Stimulated activated CD8-positive, alpha-beta memory T cell treated with anti-CD3 and anti-CD28 coated beads, Interleukin-12 subunit alpha, Interleukin-12 subunit beta, amount 100 ng/mL, for 4 hours (primary cell): ENCODE measurements around the gene AP2M1.
"Not testable (repeated sequence)": the region's sequence is repeated elsewhere in the genome, so short reads cannot be mapped to it uniquely, and the experiment has no call there.

Experiments used
- DNase-seq: peaks from one replicate; pipeline ENCODE4 v3.0.0-alpha.2; 2020; ENCODE audit warnings: low read depth

The AP2M1 gene

DNA sequence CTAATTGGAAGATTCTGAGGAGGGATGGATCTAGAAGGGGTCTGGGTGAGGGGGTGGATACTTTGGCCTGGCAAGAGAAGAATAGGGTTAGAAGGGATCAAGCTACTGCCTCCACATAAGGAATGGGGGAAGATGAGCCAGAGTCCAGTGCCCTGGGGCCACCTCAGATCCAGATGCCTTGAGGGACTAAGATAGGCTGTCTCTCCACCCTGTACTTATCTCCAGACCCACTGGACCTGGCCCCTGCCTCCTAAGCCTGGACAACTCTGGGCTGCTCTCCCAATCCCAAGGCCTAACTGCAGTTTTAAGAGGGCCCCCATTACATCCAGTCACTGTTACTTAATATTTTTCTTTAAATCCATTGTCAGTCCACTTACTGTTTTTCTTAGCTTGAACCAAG lies 17.4 kb upstream of the AP2M1 start:
- DNase-seq = no peak

DNA sequence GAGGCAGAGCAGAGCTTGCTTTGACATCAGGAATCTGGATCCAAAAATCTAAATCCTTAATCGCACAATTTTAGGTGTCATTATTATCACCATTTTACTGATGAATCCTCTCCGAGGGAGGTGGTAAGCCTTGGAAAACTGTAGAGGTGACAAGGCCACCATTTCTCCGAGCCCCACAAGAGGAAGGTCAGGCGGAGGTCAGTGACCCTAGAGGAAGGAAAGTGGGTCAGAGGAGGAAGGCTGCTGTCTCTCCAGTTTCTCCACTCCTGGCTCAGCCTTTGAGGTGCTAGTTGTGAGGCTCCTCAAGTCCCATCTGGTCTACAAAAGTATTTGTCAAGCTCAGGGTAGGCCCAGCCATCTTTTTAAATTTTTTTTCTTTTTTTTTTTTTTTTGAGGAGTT lies 16.3 kb upstream of the AP2M1 start:
- DNase-seq = no peak

DNA sequence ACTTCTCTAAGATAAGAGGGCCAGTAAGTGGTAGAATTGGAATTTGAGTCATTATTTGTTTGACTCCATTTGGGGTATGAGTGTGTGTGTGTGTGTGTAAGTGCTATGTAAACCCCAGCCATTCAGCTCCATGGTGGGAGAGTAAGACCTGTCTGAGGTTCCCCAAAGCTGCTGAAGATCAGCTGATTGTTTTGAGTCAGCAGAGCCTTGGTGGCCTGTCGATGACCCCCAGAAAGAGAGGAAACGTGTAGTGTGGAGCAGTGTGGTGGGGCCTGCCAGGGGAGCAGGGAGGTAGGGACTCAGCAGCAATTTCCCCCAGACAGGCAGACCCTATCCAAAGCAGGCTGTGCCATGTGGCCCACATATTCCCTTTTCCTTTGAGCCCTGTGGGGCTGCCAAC lies 14.2 kb upstream of the AP2M1 start:
- no peak for DNase-seq

DNA sequence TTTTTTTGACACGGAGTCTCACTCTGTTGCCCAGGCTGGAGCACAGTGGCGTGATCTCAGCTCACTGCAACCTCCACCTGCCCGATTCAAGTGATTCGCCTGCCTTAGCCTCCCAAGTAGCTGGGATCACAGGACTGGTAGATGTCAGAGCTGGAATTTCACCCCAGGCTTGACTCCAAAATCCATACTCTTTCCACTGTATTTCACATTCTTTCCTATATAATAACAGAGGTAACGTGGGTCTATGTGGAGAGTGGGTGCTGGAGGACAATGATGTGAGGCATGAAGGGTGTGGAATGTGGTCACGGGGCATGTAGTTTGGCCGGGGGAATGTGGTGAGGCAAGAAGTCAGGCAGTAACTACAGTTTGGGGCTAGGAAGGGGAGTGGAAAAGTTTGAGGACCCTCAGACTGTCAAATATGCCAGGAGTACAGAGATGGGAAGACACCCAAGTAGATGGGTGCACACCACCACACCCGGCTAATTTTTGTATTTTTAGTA lies 12.0 kb upstream of the AP2M1 start:
- not testable (repeated sequence) for DNase-seq

GRCh38 chr3:184164648-184165330 lies 9.9 kb upstream of the AP2M1 start:
- no peak for DNase-seq

DNA sequence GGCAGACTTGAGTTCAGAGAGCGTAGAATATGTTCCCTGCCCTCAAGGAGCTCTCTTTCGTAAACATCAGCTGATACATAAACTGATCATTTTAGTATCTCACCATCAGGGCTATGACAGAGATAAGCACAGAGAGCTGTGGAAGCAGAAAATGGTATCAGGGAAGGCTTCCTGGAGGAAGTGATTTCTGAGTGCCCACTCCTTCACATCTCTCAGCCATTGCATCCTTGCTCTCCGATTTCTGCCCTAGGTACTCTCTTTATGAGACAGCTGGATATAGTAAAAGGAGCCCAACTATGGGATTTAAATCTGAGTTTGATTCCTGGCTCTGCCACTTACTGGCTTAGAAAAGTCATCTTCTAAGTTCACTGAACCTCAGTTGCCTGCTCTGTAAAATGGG lies 9.1 kb upstream of the AP2M1 start:
- no peak for DNase-seq

DNA sequence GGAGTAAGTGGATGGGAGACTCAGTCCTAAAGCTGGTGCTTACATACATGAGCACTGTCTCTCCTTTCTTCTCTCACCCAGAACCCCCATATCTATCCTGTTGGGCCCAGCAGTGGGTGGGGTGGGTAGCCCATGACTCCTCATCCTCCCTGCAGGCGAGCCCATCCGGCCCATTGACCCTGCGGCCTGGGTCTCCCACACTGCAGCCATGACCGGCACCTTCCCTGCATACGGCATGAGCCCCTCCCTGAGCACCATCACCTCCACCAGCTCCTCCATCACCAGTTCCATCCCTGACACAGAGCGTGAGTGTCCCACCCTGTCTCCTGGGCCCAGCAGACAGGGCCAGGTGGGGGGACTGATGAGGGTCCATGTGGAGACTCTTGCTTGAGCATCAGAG lies 8.0 kb upstream of the AP2M1 start:
- DNase-seq = no peak

- no peak for DNase-seq
Measured at GRCh38 chr3:184167786-184168185, 6.9 kb upstream of the AP2M1 start.

DNA sequence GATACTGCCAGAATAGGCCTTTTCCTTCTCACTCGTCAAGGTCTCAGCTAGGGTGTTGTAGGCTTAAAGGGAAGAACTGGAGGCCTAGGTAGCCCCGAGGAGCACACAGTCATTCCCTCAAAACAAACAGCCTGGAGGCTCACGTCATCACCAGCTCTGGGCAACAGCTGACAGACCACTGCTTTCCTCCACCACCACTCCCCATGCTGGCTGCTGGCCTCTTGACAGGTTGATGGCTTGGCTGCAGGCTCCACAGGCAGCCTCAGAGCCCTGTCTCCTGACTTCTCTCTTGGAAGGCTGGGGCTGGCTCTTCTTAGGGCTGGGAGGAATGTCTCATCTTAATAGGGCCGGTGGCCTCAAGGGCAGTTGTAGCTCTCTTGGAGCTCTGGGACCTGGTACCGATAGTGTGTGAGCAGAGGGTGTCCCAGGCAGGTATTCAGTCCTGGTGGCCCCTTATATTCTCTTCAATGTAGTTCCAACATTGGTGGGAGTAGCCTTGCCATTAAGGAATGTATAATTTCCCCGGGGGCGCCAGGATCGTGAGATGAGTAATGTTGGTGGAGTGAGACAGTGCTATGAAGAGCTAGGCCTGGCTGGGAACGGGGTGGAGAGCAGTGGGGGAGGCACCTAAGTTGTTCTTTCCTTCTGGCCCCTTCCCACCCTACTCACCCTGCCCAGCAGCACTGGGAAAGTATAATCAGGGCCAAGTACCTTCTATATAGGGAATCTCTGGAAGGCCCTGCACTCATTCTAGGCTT lies 6.1 kb upstream of the AP2M1 start:
- DNase-seq = no peak

DNA sequence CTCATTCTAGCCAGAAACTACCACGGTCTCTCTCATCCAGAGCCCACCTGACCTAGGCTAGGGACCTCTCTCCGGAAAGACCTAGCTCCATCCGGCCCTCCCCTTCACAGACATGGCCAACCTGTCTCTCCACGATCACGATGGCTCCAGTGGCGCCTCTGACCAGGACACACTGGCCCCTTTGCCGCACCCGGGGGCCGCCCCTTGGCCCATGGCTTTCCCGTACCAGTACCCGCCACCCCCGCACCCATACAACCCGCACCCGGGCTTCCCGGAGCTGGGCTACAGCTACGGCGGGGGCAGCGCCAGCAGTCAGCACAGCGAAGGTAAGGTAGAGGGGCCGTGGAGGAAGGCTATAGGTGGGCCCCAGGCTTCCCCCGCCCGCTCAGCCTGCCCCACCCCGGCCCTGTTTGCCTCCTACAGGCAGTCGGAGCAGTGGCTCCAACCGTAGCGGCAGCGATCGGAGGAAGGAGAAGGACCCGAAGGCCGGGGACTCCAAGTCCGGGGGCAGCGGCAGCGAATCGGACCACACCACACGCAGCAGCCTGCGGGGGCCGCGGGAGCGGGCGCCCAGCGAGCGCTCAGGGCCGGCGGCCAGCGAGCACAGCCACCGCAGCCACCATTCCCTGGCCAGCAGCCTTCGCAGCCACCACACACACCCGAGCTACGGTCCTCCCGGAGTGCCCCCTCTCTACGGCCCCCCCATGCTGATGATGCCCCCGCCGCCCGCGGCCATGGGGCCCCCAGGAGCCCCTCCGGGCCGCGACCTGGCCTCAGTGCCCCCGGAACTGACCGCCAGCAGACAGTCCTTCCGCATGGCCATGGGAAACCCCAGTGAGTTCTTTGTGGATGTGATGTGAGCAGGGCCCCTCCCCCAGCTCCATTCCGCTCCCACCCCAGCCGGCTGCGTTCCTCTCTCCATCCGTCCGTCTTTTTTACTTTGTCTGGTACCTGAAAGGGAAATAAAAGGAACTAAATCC lies 4.5 kb upstream of the AP2M1 start:
- no peak for DNase-seq

DNA sequence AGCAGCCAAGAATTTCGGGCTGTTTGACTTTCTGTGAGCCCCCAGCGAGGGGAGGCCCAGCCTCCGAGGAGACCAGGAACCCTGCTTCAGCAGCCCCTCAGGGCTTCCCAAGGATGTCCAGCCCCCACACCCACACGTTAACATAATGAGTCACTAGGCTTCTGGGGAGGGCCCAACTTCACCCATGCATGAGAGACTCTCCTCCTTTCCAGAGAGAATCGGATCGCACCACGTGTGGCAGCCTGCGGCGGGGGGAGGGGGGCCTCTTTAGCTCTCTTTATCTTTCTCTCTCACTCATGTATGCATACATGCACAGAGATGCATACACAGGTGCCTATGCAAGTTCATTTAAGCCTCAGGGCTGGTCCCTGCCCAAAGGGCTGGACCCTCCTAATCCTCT lies 3.1 kb upstream of the AP2M1 start:
- no peak for DNase-seq

DNA sequence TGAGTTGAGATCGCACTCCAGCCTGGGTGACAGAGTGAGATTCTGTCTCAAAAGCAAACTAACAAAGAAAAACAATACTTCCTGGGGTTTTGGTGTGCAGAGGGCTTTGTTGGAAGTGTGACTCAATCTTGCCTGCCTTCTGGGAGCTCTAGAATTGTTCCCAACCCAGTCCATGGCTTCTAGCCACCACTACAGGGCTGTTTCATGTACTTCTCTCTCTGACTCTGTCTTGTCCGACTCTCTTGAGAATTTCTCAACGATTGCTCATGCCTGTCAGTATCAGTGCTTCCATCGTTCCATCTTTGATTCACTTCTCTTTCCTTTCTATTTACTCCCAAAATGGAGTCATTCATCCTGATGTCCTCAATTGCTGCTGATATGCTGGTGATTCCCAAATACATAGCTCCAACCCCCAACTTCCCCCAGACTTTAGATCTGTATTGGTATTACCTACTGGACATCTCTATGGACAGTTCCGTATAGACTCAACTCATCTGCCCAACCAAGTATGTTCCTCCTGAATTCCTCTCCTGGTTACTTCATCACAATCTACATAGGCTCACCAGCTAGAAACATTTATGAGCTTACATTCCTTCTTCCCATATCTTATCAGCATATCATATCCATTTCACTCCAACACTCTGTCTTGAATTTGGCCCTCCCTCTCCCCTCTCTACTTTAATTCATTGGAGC lies 1.8 kb upstream of the AP2M1 start:
- DNase-seq = no peak

DNA sequence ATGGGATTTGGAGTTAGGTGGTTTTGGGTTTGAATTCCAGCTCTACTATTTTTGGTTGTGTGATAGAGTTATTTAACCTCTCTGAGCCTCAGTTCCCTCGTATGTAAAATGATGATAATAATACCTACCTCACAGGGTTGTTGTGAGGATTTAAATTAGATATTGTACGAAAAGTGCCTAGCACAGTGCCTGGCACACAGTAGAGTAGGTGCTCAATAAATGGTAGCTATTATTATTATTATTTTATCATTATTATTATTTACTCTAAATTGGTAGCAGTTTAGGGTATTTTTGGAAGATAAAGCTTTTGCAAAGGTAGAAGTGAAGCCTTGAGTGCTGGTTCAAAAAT lies 1.3 kb upstream of the AP2M1 start:
- DNase-seq = no peak

- DNase-seq = no peak
Measured at GRCh38 chr3:184174284-184174645, 390 bp upstream of the AP2M1 start.

GRCh38 chr3:184175506-184175905 lies 851 bp downstream of the AP2M1 start:
- DNase-seq = no peak

DNA sequence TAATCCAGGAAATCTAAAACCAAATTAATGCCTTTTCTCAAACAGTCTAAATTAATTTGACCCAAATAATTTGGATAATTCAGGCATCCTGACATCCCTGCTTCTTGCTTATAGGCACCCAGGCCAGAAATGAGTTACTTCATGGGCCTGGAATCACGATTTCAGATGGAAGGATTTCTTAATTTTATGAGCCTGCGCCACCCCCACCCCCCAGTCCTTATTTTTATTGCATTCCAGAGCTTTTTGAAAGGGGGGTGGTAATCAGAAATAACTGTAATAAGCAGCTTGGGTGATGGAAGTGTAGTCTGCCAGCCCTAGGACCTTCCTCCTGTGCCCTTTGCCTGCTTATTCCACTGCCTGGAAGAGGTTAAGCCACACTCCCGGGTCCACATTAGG lies 1.3 kb downstream of the AP2M1 start:
- DNase-seq = no peak

- DNase-seq = no peak
Measured at GRCh38 chr3:184176377-184177330, 2.0 kb downstream of the AP2M1 start.

DNA sequence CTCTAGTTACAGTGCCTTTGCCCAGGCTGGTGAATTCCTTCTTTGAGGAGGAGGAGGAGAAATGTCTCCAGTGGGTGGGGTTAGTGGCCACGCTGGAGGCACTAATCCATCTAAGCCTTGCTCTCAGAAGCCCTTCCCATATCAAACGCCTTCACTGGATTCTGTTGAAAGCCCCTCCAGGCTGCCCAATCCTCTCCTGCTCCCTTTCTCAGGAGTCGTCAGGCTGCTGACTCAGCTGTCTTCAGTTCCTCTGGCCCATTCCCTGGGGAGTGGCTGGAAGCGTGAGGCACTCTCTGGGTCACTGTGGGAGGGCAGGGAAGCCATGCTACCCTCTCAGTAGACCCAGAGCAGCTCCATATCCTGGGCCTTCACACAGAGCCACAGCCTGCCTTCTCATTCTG lies 2.7 kb downstream of the AP2M1 start:
- no peak for DNase-seq

DNA sequence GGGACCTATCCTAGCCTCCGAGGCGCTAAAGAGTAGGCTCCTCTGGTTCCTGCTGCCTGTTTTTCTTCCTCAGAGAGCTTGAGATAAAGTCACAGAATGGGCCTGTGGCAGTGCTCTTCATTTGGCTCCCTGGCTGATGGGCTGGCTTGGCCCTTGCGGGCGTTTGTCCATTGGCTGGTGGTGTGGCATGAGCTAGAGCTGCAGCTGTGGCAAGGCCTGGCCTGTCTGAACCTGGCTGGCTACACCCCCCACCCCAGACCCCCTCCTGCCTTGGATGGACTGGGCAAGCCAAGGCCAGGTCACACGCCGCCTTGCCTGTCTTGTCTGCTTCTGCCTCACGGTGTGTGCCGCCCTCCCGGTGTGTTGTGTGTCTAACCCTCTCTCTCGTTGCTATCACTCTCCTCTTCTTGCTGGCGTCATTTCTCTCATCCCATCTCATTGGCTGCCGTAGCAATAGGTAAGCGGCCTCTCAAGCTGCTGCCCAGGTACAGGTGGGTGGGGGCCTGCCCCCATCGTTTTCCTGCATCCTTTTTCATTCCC lies 3.2 kb downstream of the AP2M1 start:
- no peak for DNase-seq

DNA sequence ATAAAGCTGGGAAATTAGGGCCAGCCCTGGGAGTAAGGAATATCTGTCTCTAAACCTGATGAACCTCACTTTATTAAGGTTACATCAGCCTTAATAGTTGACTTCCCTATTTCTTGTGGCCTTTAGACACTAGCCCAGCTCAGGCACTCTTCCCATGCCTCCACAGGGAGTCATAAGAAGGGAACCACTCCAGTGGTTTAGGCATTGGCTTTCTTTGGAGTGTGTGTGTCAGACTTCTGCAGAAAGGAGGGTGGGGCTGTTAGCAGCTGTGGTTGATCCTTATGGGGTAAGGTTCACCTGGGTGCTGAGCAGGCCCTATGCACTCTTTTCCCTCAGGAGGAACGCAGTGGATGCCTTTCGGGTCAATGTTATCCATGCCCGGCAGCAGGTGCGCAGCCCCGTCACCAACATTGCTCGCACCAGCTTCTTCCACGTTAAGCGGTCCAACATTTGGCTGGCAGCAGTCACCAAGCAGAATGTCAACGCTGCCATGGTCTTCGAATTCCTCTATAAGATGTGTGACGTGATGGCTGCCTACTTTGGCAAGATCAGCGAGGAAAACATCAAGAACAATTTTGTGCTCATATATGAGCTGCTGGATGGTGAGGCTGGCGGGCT lies 4.0 kb downstream of the AP2M1 start:
- no peak for DNase-seq
